ENCODE data around the gene TPPP3.

DNA sequence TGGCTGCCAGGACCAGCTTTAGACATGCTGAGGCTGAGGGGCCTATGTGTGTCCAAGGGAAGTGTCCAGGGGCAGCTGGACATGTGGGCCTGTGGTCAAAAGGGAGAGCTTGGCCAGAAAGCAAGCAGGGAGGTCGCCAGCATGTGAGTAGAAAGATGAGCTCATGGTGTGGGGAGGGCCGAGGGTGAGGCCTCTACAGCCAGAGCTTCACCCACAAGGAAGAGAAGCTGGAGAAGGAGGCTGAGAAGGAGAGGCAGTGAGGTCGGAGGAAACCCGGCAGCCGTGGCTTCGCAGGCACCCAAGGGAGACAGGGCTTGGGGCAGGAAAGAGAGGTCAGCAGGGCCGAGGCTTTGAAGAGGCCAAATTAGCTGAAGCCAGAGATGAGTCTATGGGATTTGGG lies 33.7 kb upstream of the TPPP3 start:
- no peak for TF ChIP-seq EP300 (IDR thresholded peaks at IDR 0.05)
- TF ChIP-seq POLR2A (IDR thresholded peaks at IDR 0.05; ENCODE audit: low read depth) = no peak
- TF ChIP-seq, protein P1, sequence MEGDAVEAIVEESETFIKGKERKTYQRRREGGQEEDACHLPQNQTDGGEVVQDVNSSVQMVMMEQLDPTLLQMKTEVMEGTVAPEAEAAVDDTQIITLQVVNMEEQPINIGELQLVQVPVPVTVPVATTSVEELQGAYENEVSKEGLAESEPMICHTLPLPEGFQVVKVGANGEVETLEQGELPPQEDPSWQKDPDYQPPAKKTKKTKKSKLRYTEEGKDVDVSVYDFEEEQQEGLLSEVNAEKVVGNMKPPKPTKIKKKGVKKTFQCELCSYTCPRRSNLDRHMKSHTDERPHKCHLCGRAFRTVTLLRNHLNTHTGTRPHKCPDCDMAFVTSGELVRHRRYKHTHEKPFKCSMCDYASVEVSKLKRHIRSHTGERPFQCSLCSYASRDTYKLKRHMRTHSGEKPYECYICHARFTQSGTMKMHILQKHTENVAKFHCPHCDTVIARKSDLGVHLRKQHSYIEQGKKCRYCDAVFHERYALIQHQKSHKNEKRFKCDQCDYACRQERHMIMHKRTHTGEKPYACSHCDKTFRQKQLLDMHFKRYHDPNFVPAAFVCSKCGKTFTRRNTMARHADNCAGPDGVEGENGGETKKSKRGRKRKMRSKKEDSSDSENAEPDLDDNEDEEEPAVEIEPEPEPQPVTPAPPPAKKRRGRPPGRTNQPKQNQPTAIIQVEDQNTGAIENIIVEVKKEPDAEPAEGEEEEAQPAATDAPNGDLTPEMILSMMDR (IDR thresholded peaks at IDR 0.05) = no peak
- no peak for TF ChIP-seq POLR2AphosphoS5 (IDR thresholded peaks at IDR 0.05)

Measured in esophagus muscularis mucosa (tissue), 4 donors.